ENCODE data around the gene CCDC60.

DNA sequence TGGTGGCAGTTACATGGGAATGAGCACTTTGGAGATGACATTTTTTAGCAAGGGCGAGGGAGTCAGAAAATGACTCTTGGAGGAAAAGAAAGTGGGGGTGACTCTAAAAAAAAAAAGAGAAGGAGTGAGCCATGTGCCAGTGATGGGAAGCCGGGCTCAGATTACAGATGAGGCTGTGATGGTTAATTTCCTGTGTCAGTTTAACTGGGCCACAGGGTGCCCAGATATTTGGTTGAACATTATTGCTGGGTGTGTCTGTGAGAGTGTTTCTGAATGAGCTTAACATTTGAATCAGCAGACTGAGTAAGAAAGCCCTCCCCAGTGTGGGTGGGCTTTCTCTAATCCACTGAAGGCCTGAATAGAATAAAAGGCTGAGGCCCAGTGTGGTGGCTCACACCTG is 26.8 kb upstream of the CCDC60 start:
- TF ChIP-seq, protein P1, sequence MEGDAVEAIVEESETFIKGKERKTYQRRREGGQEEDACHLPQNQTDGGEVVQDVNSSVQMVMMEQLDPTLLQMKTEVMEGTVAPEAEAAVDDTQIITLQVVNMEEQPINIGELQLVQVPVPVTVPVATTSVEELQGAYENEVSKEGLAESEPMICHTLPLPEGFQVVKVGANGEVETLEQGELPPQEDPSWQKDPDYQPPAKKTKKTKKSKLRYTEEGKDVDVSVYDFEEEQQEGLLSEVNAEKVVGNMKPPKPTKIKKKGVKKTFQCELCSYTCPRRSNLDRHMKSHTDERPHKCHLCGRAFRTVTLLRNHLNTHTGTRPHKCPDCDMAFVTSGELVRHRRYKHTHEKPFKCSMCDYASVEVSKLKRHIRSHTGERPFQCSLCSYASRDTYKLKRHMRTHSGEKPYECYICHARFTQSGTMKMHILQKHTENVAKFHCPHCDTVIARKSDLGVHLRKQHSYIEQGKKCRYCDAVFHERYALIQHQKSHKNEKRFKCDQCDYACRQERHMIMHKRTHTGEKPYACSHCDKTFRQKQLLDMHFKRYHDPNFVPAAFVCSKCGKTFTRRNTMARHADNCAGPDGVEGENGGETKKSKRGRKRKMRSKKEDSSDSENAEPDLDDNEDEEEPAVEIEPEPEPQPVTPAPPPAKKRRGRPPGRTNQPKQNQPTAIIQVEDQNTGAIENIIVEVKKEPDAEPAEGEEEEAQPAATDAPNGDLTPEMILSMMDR (IDR thresholded peaks at IDR 0.05 in 8 of 11, conservative IDR thresholded peaks at IDR 0.05 in 3 of 11) = no peak
- no peak for TF ChIP-seq POLR2AphosphoS5 (IDR thresholded peaks at IDR 0.05)
- no peak for TF ChIP-seq POLR2A (IDR thresholded peaks at IDR 0.05)
